GM18499 (cell line): ENCODE measurements around the gene SLC25A10.

Experiments
- ATAC-seq: cut with Tn5 transposase; IDR thresholded peaks from one replicate; pipeline ENCODE4 v1.9.1; 2021; ENCODE audit warnings: moderate number of reproducible peaks; ENCODE audit not compliant: insufficient read depth, unreplicated experiment

The SLC25A10 gene

DNA sequence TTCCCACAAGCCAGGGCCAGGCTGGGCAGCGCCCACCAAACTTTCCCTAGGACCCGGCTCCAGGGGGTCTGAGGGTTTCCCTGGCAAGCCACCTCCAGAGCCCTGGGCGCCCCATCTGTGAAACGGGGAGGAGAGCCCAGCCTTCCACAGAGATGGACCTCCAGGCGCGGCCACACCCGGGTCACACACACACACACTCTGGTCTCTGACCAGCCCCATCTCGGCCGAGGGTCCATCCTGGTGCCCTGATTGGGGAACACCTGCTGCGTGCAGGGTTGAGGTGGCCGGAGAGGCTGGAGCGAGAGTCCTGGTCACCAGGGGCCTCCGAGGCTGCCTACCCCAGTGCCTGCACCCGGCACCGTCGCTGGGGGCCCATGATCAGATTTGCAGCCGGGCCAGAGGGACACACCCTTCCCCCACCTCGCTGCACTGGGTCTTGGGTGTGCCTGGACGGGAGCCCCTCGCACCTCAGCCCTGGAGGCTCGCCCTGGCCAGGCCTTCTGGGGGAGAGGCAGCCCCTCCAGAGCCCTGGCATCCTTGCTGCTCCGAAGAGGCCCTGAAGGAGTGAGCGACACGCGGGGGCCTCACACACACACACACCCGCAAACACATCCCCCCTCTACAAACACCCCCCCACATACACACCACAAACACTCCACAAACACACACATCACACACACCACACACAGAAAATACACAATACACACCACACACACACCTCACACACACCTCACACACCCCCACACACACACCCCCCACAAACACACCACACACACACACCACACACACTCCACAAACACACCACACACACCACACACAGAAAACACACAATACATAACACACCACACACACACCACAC is 29.7 kb downstream of the SLC25A10 start:
- ATAC-seq = no peak
